H9 (cell line): ENCODE data around the gene ARHGAP22. TPM values are rescaled to one million over a fixed set of nuclear protein-coding genes. Genes with fewer than 3 reads are reported as not detected.

Source experiments
- DNase-seq: peaks from one replicate; pipeline ENCODE4 v3.0.0-alpha.2; 2017
- H2AFZ ChIP-seq: one replicate; pipeline ENCODE4 v1.6.1; 2013; ENCODE audit warnings: mild to moderate bottlenecking, low read length, control low read depth, moderate library complexity
- H2AK5ac ChIP-seq: 2 replicates; pipeline ENCODE4 v1.6.1; 2013; ENCODE audit warnings: low read length, control low read depth, mixed read lengths; ENCODE audit not compliant: insufficient read length
- H2BK120ac ChIP-seq: one replicate; pipeline ENCODE4 v1.6.1; 2013; ENCODE audit warnings: low read depth, mild to moderate bottlenecking, low read length, control low read depth, inconsistent platforms; ENCODE audit not compliant: poor library complexity, severe bottlenecking
- H2BK12ac ChIP-seq: 2 replicates; pipeline ENCODE4 v1.6.1; 2013; ENCODE audit warnings: low read length, control low read depth, mixed read lengths, low read depth; ENCODE audit not compliant: insufficient read length
- H2BK15ac ChIP-seq: 2 replicates; pipeline ENCODE4 v1.6.1; 2013; ENCODE audit warnings: low read depth, low read length, control low read depth
- H2BK20ac ChIP-seq: one replicate; pipeline ENCODE4 v1.6.1; 2013; ENCODE audit warnings: low read depth, mild to moderate bottlenecking, low read length, control low read depth, inconsistent platforms; ENCODE audit not compliant: poor library complexity, severe bottlenecking
- H2BK5ac ChIP-seq: 2 replicates; pipeline ENCODE4 v1.6.1; 2013; ENCODE audit warnings: low read length, control low read depth, mixed read lengths; ENCODE audit not compliant: insufficient read length
- H3K14ac ChIP-seq: 2 replicates; pipeline ENCODE4 v1.6.1; 2013; ENCODE audit warnings: low read length, control low read depth; ENCODE audit not compliant: insufficient read depth
- H3K18ac ChIP-seq: 2 replicates; pipeline ENCODE4 v1.6.1; 2013; ENCODE audit warnings: low read depth, mild to moderate bottlenecking, mixed read lengths, low read length, control low read depth; ENCODE audit not compliant: insufficient read length
- H3K23ac ChIP-seq: 2 replicates; pipeline ENCODE4 v1.6.1; 2013; ENCODE audit warnings: low read length, control low read depth, mixed read lengths, low read depth; ENCODE audit not compliant: insufficient read length
- H3K23me2 ChIP-seq: 2 replicates; pipeline ENCODE4 v1.6.1; 2013; ENCODE audit warnings: low read depth, mild to moderate bottlenecking, mixed read lengths, low read length, control low read depth; ENCODE audit not compliant: insufficient read length, poor library complexity, severe bottlenecking
- H3K27ac ChIP-seq: 2 replicates; pipeline ENCODE4 v1.5.1; 2013; ENCODE audit warnings: low read length, control low read depth, mixed read lengths, low read depth; ENCODE audit not compliant: insufficient read length
- H3K27me3 ChIP-seq: 2 replicates; pipeline ENCODE4 v1.6.1; 2013; ENCODE audit warnings: low read length, control low read depth, inconsistent platforms; ENCODE audit not compliant: insufficient read depth
- H3K4ac ChIP-seq: 2 replicates; pipeline ENCODE4 v1.6.1; 2013; ENCODE audit warnings: low read depth, mild to moderate bottlenecking, control low read depth, inconsistent platforms, low read length, moderate library complexity
- H3K4me1 ChIP-seq: 2 replicates; pipeline ENCODE4 v1.6.1; 2013; ENCODE audit warnings: low read length, control low read depth, inconsistent platforms; ENCODE audit not compliant: insufficient read depth
- H3K4me2 ChIP-seq: 2 replicates; pipeline ENCODE4 v1.6.1; 2013; ENCODE audit warnings: low read length, control low read depth, mixed read lengths; ENCODE audit not compliant: insufficient read length, insufficient read depth
- H3K56ac ChIP-seq: 2 replicates; pipeline ENCODE4 v1.6.1; 2013; ENCODE audit warnings: low read depth, mild to moderate bottlenecking, mixed read lengths, low read length, control low read depth; ENCODE audit not compliant: insufficient read length
- H3K79me1 ChIP-seq: 2 replicates; pipeline ENCODE4 v1.6.1; 2013; ENCODE audit warnings: low read depth, mild to moderate bottlenecking, moderate library complexity, low read length, control low read depth, inconsistent platforms; ENCODE audit not compliant: insufficient read depth, poor library complexity, severe bottlenecking
- H3K79me2 ChIP-seq: 2 replicates; pipeline ENCODE4 v1.6.1; 2013; ENCODE audit warnings: low read length, control low read depth, inconsistent platforms; ENCODE audit not compliant: insufficient read depth
- H3K9ac ChIP-seq: 2 replicates; pipeline ENCODE4 v1.6.1; 2013; ENCODE audit warnings: low read length, control low read depth, mixed read lengths; ENCODE audit not compliant: insufficient read length; ENCODE audit errors: extremely low read depth
- H3K9me3 ChIP-seq: one replicate; pipeline ENCODE4 v1.6.1; 2013; ENCODE audit warnings: low read depth, low read length, inconsistent platforms; ENCODE audit not compliant: control insufficient read depth
- H3T11ph ChIP-seq: one replicate; pipeline ENCODE4 v1.6.1; 2013; ENCODE audit warnings: mild to moderate bottlenecking, low read length, control low read depth, inconsistent platforms
- H4K20me1 ChIP-seq: one replicate; pipeline ENCODE4 v1.6.1; 2013; ENCODE audit not compliant: control insufficient read depth, insufficient read length, insufficient read depth
- H4K5ac ChIP-seq: 2 replicates; pipeline ENCODE4 v1.6.1; 2013; ENCODE audit warnings: low read depth, mild to moderate bottlenecking, mixed read lengths, low read length, control low read depth; ENCODE audit not compliant: insufficient read length
- H4K8ac ChIP-seq: replicated peaks from 2 replicates; pipeline ENCODE4 v1.6.1; 2013; ENCODE audit warnings: low read length, control low read depth, mixed read lengths, low read depth; ENCODE audit not compliant: insufficient read length
- H4K91ac ChIP-seq: 2 replicates; pipeline ENCODE4 v1.6.1; 2013; ENCODE audit warnings: low read depth, mild to moderate bottlenecking, moderate library complexity, mixed read lengths, low read length, control low read depth; ENCODE audit not compliant: insufficient read length
- H3K27ac Mint-ChIP-seq, 3 experiments: 2 replicates in 2 of 3; 3 replicates in 1 of 3; pipeline ENCODE4 v1.8.0; 2020 to 2021; ENCODE audit warnings: mixed read lengths in 3 of 3, mild to moderate bottlenecking in 1 of 3, moderate library complexity in 1 of 3
- H3K27me3 Mint-ChIP-seq: 2 replicates; pipeline ENCODE4 v1.8.0; 2021; ENCODE audit warnings: low read depth, mild to moderate bottlenecking, moderate library complexity, mixed read lengths
- H3K36me3 Mint-ChIP-seq, 3 experiments: 2 replicates in 2 of 3; 3 replicates in 1 of 3; pipeline ENCODE4 v1.8.0; 2020 to 2021; ENCODE audit warnings: low read depth in 3 of 3, mixed read lengths in 3 of 3; ENCODE audit not compliant: insufficient read depth in 1 of 3
- H3K4me1 Mint-ChIP-seq, 2 experiments: 2 replicates each; pipeline ENCODE4 v1.8.0; 2020; ENCODE audit warnings: mixed read lengths in 2 of 2
- H3K4me3 Mint-ChIP-seq, 2 experiments: 2 replicates in 1 of 2; 3 replicates in 1 of 2; pipeline ENCODE4 v1.8.0; 2020 to 2021; ENCODE audit warnings: mild to moderate bottlenecking in 2 of 2, mixed read lengths in 2 of 2, moderate library complexity in 1 of 2
- H3K9me3 Mint-ChIP-seq, 2 experiments: 2 replicates in 1 of 2; 3 replicates in 1 of 2; pipeline ENCODE4 v1.8.0; 2020; ENCODE audit warnings: mild to moderate bottlenecking in 2 of 2, mixed read lengths in 2 of 2, moderate library complexity in 1 of 2
- WGBS: extraction: QIAGEN DNeasy Blood & Tissue Kit; methylation state at CpG from one replicate; pipeline ENCODE4 v1.1.7; 2013; ENCODE audit warnings: missing lambda C conversion rate, low lambda C conversion rate, mixed read lengths; ENCODE audit not compliant: insufficient read length; ENCODE audit errors: extremely low coverage; 5-methylcytosine and 5-hydroxymethylcytosine counted together
- total RNA-seq: library from RNA; stranded (reverse); gene quantifications from 2 replicates; pipeline ENCODE4 v1.2.1, GENCODE V29; 2021
- TF ChIP-seq, protein P1 (sequence below): fragments of 200-600 bp; sonication (generic); conservative IDR thresholded peaks from 3 replicates; pipeline ENCODE4 v1.8.0; 2021; ENCODE audit warnings: antibody characterized with exemption, mild to moderate bottlenecking

ARHGAP22 gene
- total RNA-seq, 1 experiment from 2014 or later, result 7.4 TPM

- Histone ChIP-seq H3K18ac (no peak overlapping the region), H3K79me1 (no peaks in the 10 kb centered on the region), H3K23me2 (peaks cover 5% of the 10 kb centered on the region), H3T11ph (no peak overlapping the region), H3K56ac (no peak overlapping the region), H2BK20ac (no peak overlapping the region), H4K5ac (no peak overlapping the region), H3K4ac (no peak overlapping the region), H2BK5ac (no peak overlapping the region), H3K9me3 (no peaks in the 10 kb centered on the region), H4K8ac (no peak overlapping the region), H3K4me1 (0 out of 2 replicates have a peak, but pooled peaks cover 4% of the 10 kb centered on the region), H3K14ac (no peak overlapping the region), H3K23ac (no peak overlapping the region), H3K4me2 (no peak overlapping the region), H2AK5ac (no peak overlapping the region), H2AFZ (no peak overlapping the region), H3K27me3 (peaks cover 3% of the 10 kb centered on the region; the same call in 1 of the 2 replicates), H2BK12ac (no peak overlapping the region), H3K27ac (no peak overlapping the region), H2BK15ac (no peak overlapping the region), H3K9ac (no peak overlapping the region), H2BK120ac (no peak overlapping the region), H4K20me1 (no peaks in the 10 kb centered on the region), H3K79me2 (no peaks in the 10 kb centered on the region), H4K91ac (no peak overlapping the region)
- H3K4me3 Mint-ChIP-seq, result peak overlapping the region; percentile 38; a peak in 3 of 5 replicates
- no CpG with 5 or more reads among the region's 4 CpGs for WGBS
- no peak for DNase-seq
- H3K9me3 Mint-ChIP-seq, result no peaks in the 10 kb centered on the region
- no peaks in the 10 kb centered on the region for H3K36me3 Mint-ChIP-seq
- peaks cover 56% of the 10 kb centered on the region for H3K27me3 Mint-ChIP-seq
- H3K27ac Mint-ChIP-seq, result no peak overlapping the region
- H3K4me1 Mint-ChIP-seq, result peaks cover 23 to 27% of the 10 kb centered on the region in 2 experiments
- TF ChIP-seq, protein P1, sequence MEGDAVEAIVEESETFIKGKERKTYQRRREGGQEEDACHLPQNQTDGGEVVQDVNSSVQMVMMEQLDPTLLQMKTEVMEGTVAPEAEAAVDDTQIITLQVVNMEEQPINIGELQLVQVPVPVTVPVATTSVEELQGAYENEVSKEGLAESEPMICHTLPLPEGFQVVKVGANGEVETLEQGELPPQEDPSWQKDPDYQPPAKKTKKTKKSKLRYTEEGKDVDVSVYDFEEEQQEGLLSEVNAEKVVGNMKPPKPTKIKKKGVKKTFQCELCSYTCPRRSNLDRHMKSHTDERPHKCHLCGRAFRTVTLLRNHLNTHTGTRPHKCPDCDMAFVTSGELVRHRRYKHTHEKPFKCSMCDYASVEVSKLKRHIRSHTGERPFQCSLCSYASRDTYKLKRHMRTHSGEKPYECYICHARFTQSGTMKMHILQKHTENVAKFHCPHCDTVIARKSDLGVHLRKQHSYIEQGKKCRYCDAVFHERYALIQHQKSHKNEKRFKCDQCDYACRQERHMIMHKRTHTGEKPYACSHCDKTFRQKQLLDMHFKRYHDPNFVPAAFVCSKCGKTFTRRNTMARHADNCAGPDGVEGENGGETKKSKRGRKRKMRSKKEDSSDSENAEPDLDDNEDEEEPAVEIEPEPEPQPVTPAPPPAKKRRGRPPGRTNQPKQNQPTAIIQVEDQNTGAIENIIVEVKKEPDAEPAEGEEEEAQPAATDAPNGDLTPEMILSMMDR, result no peak
These were observed 1.3 kb downstream of the ARHGAP22 start for GRCh38 chr10:48603421-48604038.
